Measurements from ENCODE around the gene MUC6.

Gene MUC6

DNA sequence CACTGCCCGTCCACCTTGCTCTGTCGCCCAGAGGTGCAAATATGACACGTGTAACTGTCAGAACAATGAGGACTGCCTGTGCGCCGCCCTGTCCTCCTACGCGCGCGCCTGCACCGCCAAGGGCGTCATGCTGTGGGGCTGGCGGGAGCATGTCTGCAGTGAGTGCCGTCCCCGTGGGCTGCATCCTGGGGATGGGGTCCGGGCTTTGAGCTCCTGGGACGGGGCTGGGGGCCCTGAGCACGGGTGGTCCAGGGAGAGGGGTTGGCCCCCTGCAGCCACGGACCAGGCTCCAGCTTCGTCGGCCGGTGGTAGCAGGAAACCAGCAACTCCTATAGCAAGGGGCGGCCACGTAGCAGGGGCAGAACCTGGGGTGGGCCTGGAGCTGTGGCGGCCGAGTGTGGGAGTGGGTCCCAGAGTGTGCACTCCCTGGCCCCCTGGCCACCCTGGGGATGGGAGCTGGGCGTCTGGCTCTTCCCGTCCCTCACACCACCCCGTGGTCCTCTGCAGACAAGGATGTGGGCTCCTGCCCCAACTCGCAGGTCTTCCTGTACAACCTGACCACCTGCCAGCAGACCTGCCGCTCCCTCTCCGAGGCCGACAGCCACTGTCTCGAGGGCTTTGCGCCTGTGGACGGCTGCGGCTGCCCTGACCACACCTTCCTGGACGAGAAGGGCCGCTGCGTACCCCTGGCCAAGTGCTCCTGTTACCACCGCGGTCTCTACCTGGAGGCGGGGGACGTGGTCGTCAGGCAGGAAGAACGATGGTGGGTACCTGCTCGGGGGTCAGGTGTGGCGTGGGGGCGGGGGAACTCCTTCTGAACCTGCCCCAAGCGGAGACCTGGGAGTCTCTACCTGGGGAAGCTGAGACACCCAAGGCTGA, 48.3 kb upstream of the MUC6 start:
- ChIA-PET POLR2A (no interaction called here), CTCF (no interaction called here)
- H3K27ac ChIP-seq (ENCODE audit: extremely low read depth, low read depth, low read length) = no peak overlapping the region
- no peak overlapping the region for H3K4me3 ChIP-seq (ENCODE audit: low read depth, low read length)
- H3K4me1 ChIP-seq (ENCODE audit: control insufficient read depth, insufficient read depth, low read length) = no peaks in the 10 kb centered on the region
- H3K9me3 ChIP-seq (ENCODE audit: control insufficient read depth, insufficient read depth, low read depth, low read length) = no peaks in the 10 kb centered on the region
- TF ChIP-seq ZNF175 (tag by site-specific recombination; IDR thresholded peaks at IDR 0.05) (no peak), ZNF311 (tag by site-specific recombination; IDR thresholded peaks at IDR 0.05; ENCODE audit: borderline replicate concordance) (no peak), KLF16 (tag by site-specific recombination; IDR thresholded peaks at IDR 0.05) (no peak), ZNF560 (tag by site-specific recombination; IDR thresholded peaks at IDR 0.05; ENCODE audit: borderline replicate concordance) (no peak), HOXD13 (CRISPR knock-in tag; IDR thresholded peaks at IDR 0.05; ENCODE audit: borderline replicate concordance) (no peak), TRIM28 (IDR thresholded peaks at IDR 0.05; ENCODE audit: borderline replicate concordance, low read length) (no peak)
- H3K36me3 ChIP-seq (ENCODE audit: control insufficient read depth in 2 of 2, insufficient read depth in 1 of 2, low read length in 2 of 2) = no peaks in the 10 kb centered on the region

GRCh38 chr11:1083621-1084551, 47.4 kb upstream of the MUC6 start:
- TF ChIP-seq ZNF571 (tag by site-specific recombination; IDR thresholded peaks at IDR 0.05) (no peak), ZIC2 (tag by site-specific recombination; IDR thresholded peaks at IDR 0.05) (peak; percentile 58; the same call in 1 of the 2 replicates), ZNF623 (tag by site-specific recombination; IDR thresholded peaks at IDR 0.05) (no peak), TCF7L2 (IDR thresholded peaks at IDR 0.05; ENCODE audit: borderline replicate concordance, low read depth, low read length) (no peak), ZNF776 (tag by site-specific recombination; IDR thresholded peaks at IDR 0.05; ENCODE audit: borderline replicate concordance) (no peak), ZNF785 (tag by site-specific recombination; IDR thresholded peaks at IDR 0.05) (no peak)
- H3K4me3 ChIP-seq (ENCODE audit: low read depth, low read length) = no peak overlapping the region
- no peaks in the 10 kb centered on the region for H3K4me1 ChIP-seq (ENCODE audit: control insufficient read depth, insufficient read depth, low read length)
- ChIA-PET POLR2A (no interaction called here), CTCF (no interaction called here)
- no peaks in the 10 kb centered on the region for H3K9me3 ChIP-seq (ENCODE audit: control insufficient read depth, insufficient read depth, low read depth, low read length)
- H3K27ac ChIP-seq (ENCODE audit: extremely low read depth, low read depth, low read length) = no peak overlapping the region
- H3K36me3 ChIP-seq (ENCODE audit: control insufficient read depth in 2 of 2, insufficient read depth in 1 of 2, low read length in 2 of 2) = no peaks in the 10 kb centered on the region

GRCh38 chr11:1082728-1083620, 46.5 kb upstream of the MUC6 start:
- POLR2A ChIA-PET = no interaction called here
- Histone ChIP-seq H3K36me3 (ENCODE audit: control insufficient read depth in 2 of 2, insufficient read depth in 1 of 2, low read length in 2 of 2) (no peaks in the 10 kb centered on the region), H3K9me3 (ENCODE audit: control insufficient read depth, insufficient read depth, low read depth, low read length) (no peaks in the 10 kb centered on the region), H3K4me3 (ENCODE audit: low read depth, low read length) (no peak overlapping the region), H3K27ac (ENCODE audit: extremely low read depth, low read depth, low read length) (no peak overlapping the region), H3K4me1 (ENCODE audit: control insufficient read depth, insufficient read depth, low read length) (no peaks in the 10 kb centered on the region)
- TF ChIP-seq ZIC2 (tag by site-specific recombination; IDR thresholded peaks at IDR 0.05) (0 out of 2 replicates have a peak, but pooled peaks have one; percentile 10), GLIS2 (tag by site-specific recombination; IDR thresholded peaks at IDR 0.05) (no peak)
- CTCF ChIA-PET = no interaction called here

DNA sequence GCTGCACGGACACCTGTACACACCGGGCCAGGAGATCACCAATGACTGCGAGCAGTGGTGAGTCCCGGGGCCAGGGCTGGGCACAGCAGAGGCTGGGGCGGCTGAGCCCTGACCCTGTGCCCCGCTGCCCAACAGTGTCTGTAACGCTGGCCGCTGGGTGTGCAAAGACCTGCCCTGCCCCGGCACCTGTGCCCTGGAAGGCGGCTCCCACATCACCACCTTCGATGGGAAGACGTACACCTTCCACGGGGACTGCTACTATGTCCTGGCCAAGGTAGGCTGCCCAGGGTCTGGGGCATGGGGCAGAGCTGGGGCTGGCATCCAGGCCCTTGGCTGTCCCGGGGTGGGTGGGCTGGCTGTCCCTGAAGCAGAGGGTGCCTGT, 45.8 kb upstream of the MUC6 start:
- no peak for TF ChIP-seq SCRT2 (tag by site-specific recombination; IDR thresholded peaks at IDR 0.05)
- TF ChIP-seq ZNF600 (tag by site-specific recombination; IDR thresholded peaks at IDR 0.05) = no peak
- no peak for TF ChIP-seq ZNF274 (IDR thresholded peaks at IDR 0.05; ENCODE audit: low read length)
- TF ChIP-seq ZNF274 (tag by site-specific recombination; IDR thresholded peaks at IDR 0.05; ENCODE audit: borderline replicate concordance) = no peak
- ChIA-PET CTCF (no interaction called here), POLR2A (no interaction called here)
- no peaks in the 10 kb centered on the region for H3K4me1 ChIP-seq (ENCODE audit: control insufficient read depth, insufficient read depth, low read length)
- no peak overlapping the region for H3K4me3 ChIP-seq (ENCODE audit: low read depth, low read length)
- no peak overlapping the region for H3K27ac ChIP-seq (ENCODE audit: extremely low read depth, low read depth, low read length)
- no peaks in the 10 kb centered on the region for H3K9me3 ChIP-seq (ENCODE audit: control insufficient read depth, insufficient read depth, low read depth, low read length)
- H3K36me3 ChIP-seq (ENCODE audit: control insufficient read depth in 2 of 2, insufficient read depth in 1 of 2, low read length in 2 of 2) = no peaks in the 10 kb centered on the region
